HepG2 (cell line): ENCODE measurements around the gene INSR. TPM values are rescaled to one million over a fixed set of nuclear protein-coding genes. Genes with fewer than 3 reads are reported as not detected.

Experiments
- ATAC-seq: fragments of 200-7000 bp; cut with Tn5 transposase; 3 replicates; pipeline ENCODE4 v1.9.1; 2020; ENCODE audit warnings: mild to moderate bottlenecking, moderate library complexity
- BruUV-seq: library from RNA; stranded (reverse); fragments of 400-500 nt; replicated peaks from 2 replicates; lab custom pipeline; 2021; lab: Mats Ljungman, UMichigan
- CTCF ChIA-PET: fragments of 300-600 bp; formaldehyde crosslinking; extraction: SDS; loops from one replicate; lab custom pipeline; 2021; ENCODE audit warnings: low total read pairs, inconsistent platforms, low intra/inter-chr PET ratio; lab: Yijun Ruan, JAX
- POLR2A ChIA-PET: fragments of 350-600 bp; sonication (Branson Sonifier 250); formaldehyde crosslinking; loops from one replicate; lab custom pipeline; 2020; ENCODE audit warnings: antibody characterized with exemption, inconsistent platforms; lab: Yijun Ruan, JAX
- DNase-seq: peaks from one replicate; pipeline ENCODE4 v3.0.0-alpha.2; 2015; ENCODE audit warnings: low spot score
- FAIRE-seq: peaks from 3 replicates; lab custom pipeline; 2011; peaks lifted over from hg19 to GRCh38; lab: Jason Lieb, UNC
- H2AFZ ChIP-seq: one replicate; pipeline ENCODE4 v1.6.1; 2011; ENCODE audit warnings: low read length, inconsistent platforms
- H3K27ac ChIP-seq: fragments of 300-600 bp; 3 replicates; pipeline ENCODE4 v1.8.0; 2011; ENCODE audit warnings: mixed run types, mild to moderate bottlenecking, mixed read lengths, low read length, inconsistent platforms; ENCODE audit not compliant: insufficient read depth; ENCODE audit errors: extremely low read length
- H3K27me3 ChIP-seq, 2 experiments: fragments of 200-600 bp in 1 of 2; 2 replicates in 1 of 2; 3 replicates in 1 of 2; pipeline versions ENCODE4 v1.6.0 to v1.8.0; 2011; ENCODE audit warnings: low read length in 2 of 2, mild to moderate bottlenecking in 2 of 2, moderate library complexity in 2 of 2, inconsistent platforms in 1 of 2; ENCODE audit not compliant: insufficient read depth in 2 of 2, control insufficient read depth in 1 of 2
- H3K36me3 ChIP-seq, 2 experiments: fragments of 200-600 bp in 1 of 2; replicated peaks in 1 of 2; 2 replicates in 1 of 2; 3 replicates in 1 of 2; pipeline versions ENCODE4 v1.5.1 to v1.8.0; 2011; ENCODE audit warnings: low read length in 2 of 2, inconsistent platforms in 1 of 2; ENCODE audit not compliant: insufficient read depth in 2 of 2, control insufficient read depth in 1 of 2
- H3K4me1 ChIP-seq: 2 replicates; pipeline ENCODE4 v1.5.1; 2012; ENCODE audit warnings: low read length, inconsistent platforms; ENCODE audit not compliant: insufficient read depth
- H3K4me2 ChIP-seq: 2 replicates; pipeline ENCODE4 v1.6.0; 2011; ENCODE audit warnings: low read depth, low read length, inconsistent platforms
- H3K4me3 ChIP-seq, 3 experiments: fragments of 200-600 bp in 1 of 3; sonication (generic), shearing (Covaris generic) in 1 of 3; replicated peaks in 1 of 3; 2 replicates each; pipeline ENCODE4 v1.5.1; 2011 to 2016; ENCODE audit warnings: low read length in 3 of 3, inconsistent platforms in 2 of 3, low read depth in 2 of 3, mild to moderate bottlenecking in 2 of 3, control low read depth in 1 of 3, mixed read lengths in 1 of 3; ENCODE audit not compliant: insufficient read depth in 1 of 3
- H3K79me2 ChIP-seq: one replicate; pipeline ENCODE4 v1.6.1; 2011; ENCODE audit warnings: low read length, inconsistent platforms; ENCODE audit not compliant: insufficient read depth
- H3K9ac ChIP-seq: 2 replicates; pipeline ENCODE4 v1.6.0; 2011; ENCODE audit warnings: mild to moderate bottlenecking, low read depth, low read length, inconsistent platforms; ENCODE audit not compliant: insufficient read depth
- H3K9me3 ChIP-seq: 2 replicates; pipeline ENCODE4 v1.5.1; 2012; ENCODE audit warnings: mild to moderate bottlenecking, low read length
- H4K20me1 ChIP-seq: 2 replicates; pipeline ENCODE4 v1.6.0; 2011; ENCODE audit warnings: inconsistent platforms, mild to moderate bottlenecking, low read length, moderate library complexity; ENCODE audit not compliant: insufficient read depth
- CHD2 ChIP-seq: IDR thresholded peaks from 2 replicates; pipeline ENCODE4 v1.6.1; 2011; ENCODE audit warnings: low read depth, low read length, improper control_type of control experiment
- RBAK ChIP-seq: sonication (generic); formaldehyde crosslinking; IDR thresholded peaks from 2 replicates; pipeline ENCODE4 v1.5.1; 2020; ENCODE audit warnings: mild to moderate bottlenecking, missing genetic modification reagents
- ZNF274 ChIP-seq: sonication (generic); formaldehyde crosslinking; IDR thresholded peaks from 2 replicates; pipeline ENCODE4 v1.5.1; 2020; ENCODE audit warnings: mild to moderate bottlenecking, missing genetic modification reagents
- ZNF33B ChIP-seq: sonication (generic); formaldehyde crosslinking; IDR thresholded peaks from 2 replicates; pipeline ENCODE4 v1.5.1; 2020; ENCODE audit warnings: mild to moderate bottlenecking, missing genetic modification reagents
- WGBS: methylation state at CpG from one replicate; pipeline ENCODE4 v1.1.6; 2017; ENCODE audit warnings: low lambda C conversion rate; 5-methylcytosine and 5-hydroxymethylcytosine counted together
- in situ Hi-C: cut with HindIII; loops from 2 replicates; pipeline ENCODE4 v1.10.0; 2017; ENCODE audit warnings: low pct_unique_long_range_greater_than_20kb; ENCODE audit not compliant: extremely low pct_ligation_motif_present
- intact Hi-C: fragments of 100-400 bp; cut with micrococcal nuclease; formaldehyde crosslinking; loops from one replicate; pipeline ENCODE4 v1.10.0; 2022; ENCODE audit not compliant: unreplicated experiment
- polyA plus RNA-seq, 8 experiments: library from polyadenylated mRNA; depleted of rRNA in 3 of 8; stranded (reverse) in 7 of 8; unstranded in 1 of 8; fragments of >200 nt; fragmentation: Illumina TruSeq in 4 of 8; extraction: Trizol in 4 of 8; gene quantifications; 2 replicates each; pipeline versions ENCODE4 v1.2.1 to v1.2.3, GENCODE V29; 2011 to 2016; ENCODE audit warnings: low read depth in 4 of 8, missing spikeins in 1 of 8, mixed read lengths in 1 of 8; ENCODE audit not compliant: insufficient read depth in 1 of 8
- total RNA-seq, 5 experiments: library from RNA; depleted of rRNA; stranded (reverse); fragments of >200 nt; fragmentation: Illumina TruSeq; extraction: Trizol; gene quantifications; 2 replicates each; pipeline ENCODE4 v1.2.3, GENCODE V29; 2016; ENCODE audit warnings: low read depth in 1 of 5
- TF ChIP-seq, protein P1 (sequence below): sonication (generic); formaldehyde crosslinking; IDR thresholded peaks from 2 replicates; pipeline ENCODE4 v1.9.0; 2021; ENCODE audit warnings: mild to moderate bottlenecking, missing genetic modification reagents

The INSR gene
- total and polyA plus RNA-seq, 2 of the 13 experiments (the other 11 are each of a cell fraction or from before 2014, with no cell fraction given) = 24.2 to 29.8 TPM

GRCh38 chr19:7083076-7083956, 210.9 kb downstream of the INSR start:
- FAIRE-seq (no peak), ATAC-seq (no peak), DNase-seq (no peak)
- TSS peak; percentile 45 for BruUV-seq
- Histone ChIP-seq H2AFZ (no peak overlapping the region), H3K27ac (no peak overlapping the region), H3K79me2 (no peaks in the 10 kb centered on the region), H3K36me3 (peaks cover 26 to 61% of the 10 kb centered on the region in 2 experiments), H3K4me3 (no peak overlapping the region), H3K27me3 (no peaks in the 10 kb centered on the region), H3K9ac (no peak overlapping the region), H3K4me1 (no peaks in the 10 kb centered on the region), H3K9me3 (peaks cover 76% of the 10 kb centered on the region), H3K4me2 (no peak overlapping the region), H4K20me1 (no peaks in the 10 kb centered on the region)
- peak; percentile 100 for TF ChIP-seq ZNF274 (CRISPR knock-in tag)
- no peak for TF ChIP-seq ZNF33B (CRISPR knock-in tag)
- no peak for TF ChIP-seq CHD2
- TF ChIP-seq, protein P1, sequence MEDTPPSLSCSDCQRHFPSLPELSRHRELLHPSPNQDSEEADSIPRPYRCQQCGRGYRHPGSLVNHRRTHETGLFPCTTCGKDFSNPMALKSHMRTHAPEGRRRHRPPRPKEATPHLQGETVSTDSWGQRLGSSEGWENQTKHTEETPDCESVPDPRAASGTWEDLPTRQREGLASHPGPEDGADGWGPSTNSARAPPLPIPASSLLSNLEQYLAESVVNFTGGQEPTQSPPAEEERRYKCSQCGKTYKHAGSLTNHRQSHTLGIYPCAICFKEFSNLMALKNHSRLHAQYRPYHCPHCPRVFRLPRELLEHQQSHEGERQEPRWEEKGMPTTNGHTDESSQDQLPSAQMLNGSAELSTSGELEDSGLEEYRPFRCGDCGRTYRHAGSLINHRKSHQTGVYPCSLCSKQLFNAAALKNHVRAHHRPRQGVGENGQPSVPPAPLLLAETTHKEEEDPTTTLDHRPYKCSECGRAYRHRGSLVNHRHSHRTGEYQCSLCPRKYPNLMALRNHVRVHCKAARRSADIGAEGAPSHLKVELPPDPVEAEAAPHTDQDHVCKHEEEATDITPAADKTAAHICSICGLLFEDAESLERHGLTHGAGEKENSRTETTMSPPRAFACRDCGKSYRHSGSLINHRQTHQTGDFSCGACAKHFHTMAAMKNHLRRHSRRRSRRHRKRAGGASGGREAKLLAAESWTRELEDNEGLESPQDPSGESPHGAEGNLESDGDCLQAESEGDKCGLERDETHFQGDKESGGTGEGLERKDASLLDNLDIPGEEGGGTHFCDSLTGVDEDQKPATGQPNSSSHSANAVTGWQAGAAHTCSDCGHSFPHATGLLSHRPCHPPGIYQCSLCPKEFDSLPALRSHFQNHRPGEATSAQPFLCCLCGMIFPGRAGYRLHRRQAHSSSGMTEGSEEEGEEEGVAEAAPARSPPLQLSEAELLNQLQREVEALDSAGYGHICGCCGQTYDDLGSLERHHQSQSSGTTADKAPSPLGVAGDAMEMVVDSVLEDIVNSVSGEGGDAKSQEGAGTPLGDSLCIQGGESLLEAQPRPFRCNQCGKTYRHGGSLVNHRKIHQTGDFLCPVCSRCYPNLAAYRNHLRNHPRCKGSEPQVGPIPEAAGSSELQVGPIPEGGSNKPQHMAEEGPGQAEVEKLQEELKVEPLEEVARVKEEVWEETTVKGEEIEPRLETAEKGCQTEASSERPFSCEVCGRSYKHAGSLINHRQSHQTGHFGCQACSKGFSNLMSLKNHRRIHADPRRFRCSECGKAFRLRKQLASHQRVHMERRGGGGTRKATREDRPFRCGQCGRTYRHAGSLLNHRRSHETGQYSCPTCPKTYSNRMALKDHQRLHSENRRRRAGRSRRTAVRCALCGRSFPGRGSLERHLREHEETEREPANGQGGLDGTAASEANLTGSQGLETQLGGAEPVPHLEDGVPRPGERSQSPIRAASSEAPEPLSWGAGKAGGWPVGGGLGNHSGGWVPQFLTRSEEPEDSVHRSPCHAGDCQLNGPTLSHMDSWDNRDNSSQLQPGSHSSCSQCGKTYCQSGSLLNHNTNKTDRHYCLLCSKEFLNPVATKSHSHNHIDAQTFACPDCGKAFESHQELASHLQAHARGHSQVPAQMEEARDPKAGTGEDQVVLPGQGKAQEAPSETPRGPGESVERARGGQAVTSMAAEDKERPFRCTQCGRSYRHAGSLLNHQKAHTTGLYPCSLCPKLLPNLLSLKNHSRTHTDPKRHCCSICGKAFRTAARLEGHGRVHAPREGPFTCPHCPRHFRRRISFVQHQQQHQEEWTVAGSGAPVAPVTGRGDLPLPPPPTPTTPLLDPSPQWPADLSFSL (CRISPR knock-in tag) = no peak
- TF ChIP-seq RBAK = peak; percentile 57; the same call in 1 of the 2 replicates
- in situ Hi-C loops (no loop called here), intact Hi-C loops (no loop called here)
- 97% methylated on average over 15 of the region's 15 CpGs for WGBS
- ChIA-PET POLR2A (interaction anchor here (1.5 kb wide), 1 partner anchor 14 kb away, joined by 5 read pairs; the partner anchor contains the start of gene ZNF557), CTCF (no interaction called here)
